SK-N-SH treated with all-trans-retinoic acid at 6 μM for 48 hours (cell line): ENCODE measurements around the gene NXNL1.

Experiments used
- ATAC-seq: fragments of 200-7000 bp; cut with Tn5 transposase; 3 replicates; pipeline ENCODE4 v1.9.1; 2020; ENCODE audit warnings: mild to moderate bottlenecking, moderate library complexity
- ARNTL ChIP-seq: fragments of 450-650 bp; formaldehyde crosslinking; IDR thresholded peaks from 2 replicates; pipeline ENCODE4 v1.5.0; 2020; ENCODE audit warnings: low read depth, mild to moderate bottlenecking, moderate library complexity, borderline replicate concordance
- BACH2 ChIP-seq: fragments of 250-450 bp; sonication (Bioruptor Pico); IDR thresholded peaks from 2 replicates; pipeline ENCODE4 v1.9.0; 2021; ENCODE audit warnings: mild to moderate bottlenecking, borderline replicate concordance
- CSDC2 ChIP-seq: fragments of 250-450 bp; sonication (Bioruptor Pico); IDR thresholded peaks from 2 replicates; pipeline ENCODE4 v1.5.0; 2020; ENCODE audit warnings: mild to moderate bottlenecking, moderate library complexity
- CSRNP3 ChIP-seq: fragments of 250-450 bp; sonication (Bioruptor Pico); IDR thresholded peaks from 2 replicates; pipeline ENCODE4 v1.5.1; 2021; ENCODE audit warnings: mild to moderate bottlenecking, moderate library complexity
- ESRRG ChIP-seq: fragments of 250-450 bp; sonication (Bioruptor Pico); IDR thresholded peaks from 2 replicates; pipeline ENCODE4 v1.6.1; 2021; ENCODE audit warnings: mild to moderate bottlenecking
- GLIS3 ChIP-seq: fragments of 250-450 bp; sonication (Bioruptor Pico); IDR thresholded peaks from 2 replicates; pipeline ENCODE4 v1.5.0; 2020; ENCODE audit warnings: mild to moderate bottlenecking, moderate library complexity
- ISL1 ChIP-seq: fragments of 250-450 bp; sonication (Bioruptor Pico); IDR thresholded peaks from 2 replicates; pipeline ENCODE4 v2.1.2; 2022; ENCODE audit warnings: mild to moderate bottlenecking, moderate library complexity
- OSR1 ChIP-seq: fragments of 250-450 bp; sonication (Bioruptor Pico); IDR thresholded peaks from 2 replicates; pipeline ENCODE4 v1.8.0; 2022; ENCODE audit warnings: moderate library complexity, mild to moderate bottlenecking, inconsistent platforms
- POU6F1 ChIP-seq: fragments of 250-450 bp; sonication (Bioruptor Pico); IDR thresholded peaks from 2 replicates; pipeline ENCODE4 v1.8.0; 2021; ENCODE audit warnings: low read depth, mild to moderate bottlenecking, moderate library complexity, borderline replicate concordance
- PPARA ChIP-seq: fragments of 250-450 bp; sonication (Bioruptor Pico); IDR thresholded peaks from 2 replicates; pipeline ENCODE4 v1.5.0; 2020; ENCODE audit warnings: mild to moderate bottlenecking, borderline replicate concordance
- RARB ChIP-seq: fragments of 250-450 bp; sonication (Bioruptor Pico); IDR thresholded peaks from 2 replicates; pipeline ENCODE4 v1.8.0; 2021; ENCODE audit warnings: mild to moderate bottlenecking, moderate library complexity
- SNAI2 ChIP-seq: fragments of 250-450 bp; sonication (Bioruptor Pico); IDR thresholded peaks from 2 replicates; pipeline ENCODE4 v1.5.0; 2020; ENCODE audit warnings: mild to moderate bottlenecking, moderate library complexity
- TCF4 ChIP-seq: fragments of 250-450 bp; sonication (Bioruptor Pico); IDR thresholded peaks from 2 replicates; pipeline ENCODE4 v1.8.0; 2021; ENCODE audit warnings: mild to moderate bottlenecking, moderate library complexity, borderline replicate concordance
- TOX ChIP-seq: fragments of 250-450 bp; sonication (Bioruptor Pico); IDR thresholded peaks from 2 replicates; pipeline ENCODE4 v1.8.0; 2021; ENCODE audit warnings: mild to moderate bottlenecking, moderate library complexity, borderline replicate concordance
- ZC3H10 ChIP-seq: fragments of 250-450 bp; sonication (Bioruptor Pico); IDR thresholded peaks from 2 replicates; pipeline ENCODE4 v1.5.1; 2021; ENCODE audit warnings: mild to moderate bottlenecking, moderate library complexity
- ZFP3 ChIP-seq: fragments of 250-450 bp; sonication (Bioruptor Pico); IDR thresholded peaks from 2 replicates; pipeline ENCODE4 v1.5.0; 2020; ENCODE audit warnings: mild to moderate bottlenecking, moderate library complexity
- ZFP30 ChIP-seq: fragments of 450-650 bp; formaldehyde crosslinking; IDR thresholded peaks from 2 replicates; pipeline ENCODE4 v1.5.0; 2022; ENCODE audit warnings: mild to moderate bottlenecking, moderate library complexity
- ZNF565 ChIP-seq: fragments of 450-650 bp; formaldehyde crosslinking; conservative IDR thresholded peaks from 2 replicates; pipeline ENCODE4 v1.5.0; 2020; ENCODE audit warnings: low read depth, mild to moderate bottlenecking, moderate library complexity
- ZNF8 ChIP-seq: fragments of 450-650 bp; formaldehyde crosslinking; IDR thresholded peaks from 2 replicates; pipeline ENCODE4 v1.5.0; 2020; ENCODE audit warnings: mild to moderate bottlenecking, moderate library complexity
- TF ChIP-seq, protein P1 (sequence below): fragments of 250-450 bp; sonication (Bioruptor Pico); IDR thresholded peaks from 2 replicates; pipeline ENCODE4 v1.5.1; 2020; ENCODE audit warnings: low read depth, mild to moderate bottlenecking, moderate library complexity
- TF ChIP-seq, protein P2 (sequence below): fragments of 250-450 bp; sonication (Bioruptor Pico); IDR thresholded peaks from 2 replicates; pipeline ENCODE4 v1.8.0; 2020; ENCODE audit warnings: mild to moderate bottlenecking, moderate library complexity, borderline replicate concordance
- TF ChIP-seq, protein P3 (sequence below): fragments of 250-450 bp; sonication (Bioruptor Pico); IDR thresholded peaks from 2 replicates; pipeline ENCODE4 v1.5.0; 2020; ENCODE audit warnings: mild to moderate bottlenecking, moderate library complexity

NXNL1 gene

DNA sequence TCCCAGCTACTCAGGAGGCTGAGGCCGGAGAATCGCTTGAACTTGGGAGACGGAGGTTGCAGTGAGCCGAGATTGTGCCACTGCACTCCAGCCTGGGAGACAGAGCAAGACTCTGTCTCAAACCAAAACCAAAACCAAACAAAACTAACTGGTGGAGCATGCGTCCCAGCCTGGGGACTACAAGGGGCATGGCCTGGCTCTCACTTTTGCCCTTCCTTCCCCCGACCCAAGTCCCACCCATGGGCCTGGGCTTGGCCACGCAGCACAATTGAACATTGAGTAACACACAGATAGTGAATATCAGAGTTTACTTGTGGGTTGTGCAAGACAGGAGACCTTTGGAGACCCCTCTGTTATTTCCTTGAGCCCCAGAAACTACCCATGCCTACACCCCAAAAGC lies 25.5 kb downstream of the NXNL1 start (continued):
- TF ChIP-seq, protein P1, sequence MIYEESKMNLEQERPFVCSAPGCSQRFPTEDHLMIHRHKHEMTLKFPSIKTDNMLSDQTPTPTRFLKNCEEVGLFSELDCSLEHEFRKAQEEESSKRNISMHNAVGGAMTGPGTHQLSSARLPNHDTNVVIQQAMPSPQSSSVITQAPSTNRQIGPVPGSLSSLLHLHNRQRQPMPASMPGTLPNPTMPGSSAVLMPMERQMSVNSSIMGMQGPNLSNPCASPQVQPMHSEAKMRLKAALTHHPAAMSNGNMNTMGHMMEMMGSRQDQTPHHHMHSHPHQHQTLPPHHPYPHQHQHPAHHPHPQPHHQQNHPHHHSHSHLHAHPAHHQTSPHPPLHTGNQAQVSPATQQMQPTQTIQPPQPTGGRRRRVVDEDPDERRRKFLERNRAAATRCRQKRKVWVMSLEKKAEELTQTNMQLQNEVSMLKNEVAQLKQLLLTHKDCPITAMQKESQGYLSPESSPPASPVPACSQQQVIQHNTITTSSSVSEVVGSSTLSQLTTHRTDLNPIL (CRISPR knock-in tag) = no peak
- no peak for TF ChIP-seq OSR1
- no peak for TF ChIP-seq POU6F1
- TF ChIP-seq GLIS3 (CRISPR knock-in tag) = no peak
- TF ChIP-seq ZFP3 (CRISPR knock-in tag) = no peak
- no peak for TF ChIP-seq ISL1 (CRISPR knock-in tag)
- TF ChIP-seq ZFP30 (CRISPR knock-in tag) = no peak
- no peak for TF ChIP-seq SNAI2 (CRISPR knock-in tag)
- no peak for TF ChIP-seq PPARA
- no peak for TF ChIP-seq ARNTL

- ATAC-seq = no peak
Measured at GRCh38 chr19:17431417-17431816, 29.3 kb downstream of the NXNL1 start.

DNA sequence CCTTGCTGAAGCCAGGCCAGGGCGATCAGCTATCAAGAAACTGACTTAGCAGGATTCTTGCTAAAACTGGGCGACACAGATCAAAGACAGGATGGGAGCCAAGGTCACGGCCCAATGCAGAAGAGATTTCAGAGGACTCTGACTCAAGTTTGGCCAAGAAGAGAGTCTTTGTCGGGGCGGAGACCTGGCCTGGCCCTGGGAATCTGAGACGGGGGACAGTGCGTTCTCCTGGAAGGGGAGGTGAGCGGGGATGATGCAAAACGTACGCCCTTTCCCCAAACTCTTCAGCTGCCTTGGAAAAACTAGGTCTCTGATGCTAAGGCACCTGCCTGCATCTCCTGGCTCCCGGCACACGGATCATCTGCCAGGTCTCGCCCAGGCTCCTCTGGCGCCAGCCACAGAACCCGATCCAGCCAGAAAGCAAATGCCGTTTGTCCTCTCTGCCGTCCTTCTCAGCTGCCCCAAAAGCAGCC lies 31.0 kb downstream of the NXNL1 start:
- ATAC-seq = no peak; the same call in 2 of the 3 replicates
- TF ChIP-seq OSR1 (no peak), GLIS3 (CRISPR knock-in tag) (no peak), TCF4 (no peak)
- TF ChIP-seq, all 23 proteins: peak for 0

More at GRCh38 chr19:17431417-17431816, 29.3 kb downstream of the NXNL1 start:
- TF ChIP-seq PPARA = no peak
- no peak for TF ChIP-seq ZC3H10 (CRISPR knock-in tag)
- no peak for TF ChIP-seq OSR1
- TF ChIP-seq, protein P1 (CRISPR knock-in tag) = no peak

DNA sequence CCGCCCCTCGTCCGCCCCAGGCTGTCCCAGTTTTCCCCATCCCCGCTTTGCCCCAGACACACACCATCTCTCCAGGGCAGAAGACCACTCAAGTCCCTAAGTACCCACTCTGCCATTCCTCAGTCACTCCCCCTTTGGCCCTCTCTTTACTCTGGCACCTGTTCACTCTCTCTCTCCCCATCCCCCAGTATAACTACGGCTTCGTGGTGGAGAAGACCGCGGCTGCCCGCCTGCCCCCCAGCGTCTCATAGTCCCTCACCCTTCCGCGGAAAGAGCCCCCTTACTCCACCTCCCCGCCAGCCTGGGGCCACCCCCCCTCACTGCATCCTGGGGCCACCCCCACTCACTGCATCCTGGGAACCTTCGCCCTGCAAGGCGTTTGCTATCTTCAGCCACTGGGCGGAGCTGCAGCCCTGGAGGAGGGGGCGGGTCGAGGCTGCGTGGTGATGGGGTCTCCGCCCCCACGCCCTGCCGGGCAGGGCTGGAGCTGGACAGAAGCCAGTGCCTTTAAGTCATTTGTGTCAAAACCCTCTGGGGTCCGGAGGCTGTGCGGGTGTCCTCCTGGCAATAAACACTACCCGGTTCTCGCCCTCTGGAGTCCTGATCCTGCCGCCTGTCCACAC lies 35.9 kb downstream of the NXNL1 start:
- ATAC-seq = peak; percentile 66
- TF ChIP-seq ZNF565 (CRISPR knock-in tag) (no peak), ZC3H10 (CRISPR knock-in tag) (no peak), TOX (CRISPR knock-in tag) (no peak), GLIS3 (CRISPR knock-in tag) (no peak), CSDC2 (CRISPR knock-in tag) (no peak), ESRRG (CRISPR knock-in tag) (no peak), ZFP3 (CRISPR knock-in tag) (no peak)
- TF ChIP-seq, protein P2, sequence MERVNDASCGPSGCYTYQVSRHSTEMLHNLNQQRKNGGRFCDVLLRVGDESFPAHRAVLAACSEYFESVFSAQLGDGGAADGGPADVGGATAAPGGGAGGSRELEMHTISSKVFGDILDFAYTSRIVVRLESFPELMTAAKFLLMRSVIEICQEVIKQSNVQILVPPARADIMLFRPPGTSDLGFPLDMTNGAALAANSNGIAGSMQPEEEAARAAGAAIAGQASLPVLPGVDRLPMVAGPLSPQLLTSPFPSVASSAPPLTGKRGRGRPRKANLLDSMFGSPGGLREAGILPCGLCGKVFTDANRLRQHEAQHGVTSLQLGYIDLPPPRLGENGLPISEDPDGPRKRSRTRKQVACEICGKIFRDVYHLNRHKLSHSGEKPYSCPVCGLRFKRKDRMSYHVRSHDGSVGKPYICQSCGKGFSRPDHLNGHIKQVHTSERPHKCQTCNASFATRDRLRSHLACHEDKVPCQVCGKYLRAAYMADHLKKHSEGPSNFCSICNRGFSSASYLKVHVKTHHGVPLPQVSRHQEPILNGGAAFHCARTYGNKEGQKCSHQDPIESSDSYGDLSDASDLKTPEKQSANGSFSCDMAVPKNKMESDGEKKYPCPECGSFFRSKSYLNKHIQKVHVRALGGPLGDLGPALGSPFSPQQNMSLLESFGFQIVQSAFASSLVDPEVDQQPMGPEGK (CRISPR knock-in tag) = peak; percentile 45; the same call in 1 of the 2 replicates
- TF ChIP-seq, all 23 proteins: peak for 1

- TF ChIP-seq ZNF565 (CRISPR knock-in tag) (no peak), BACH2 (CRISPR knock-in tag) (no peak), CSRNP3 (CRISPR knock-in tag) (no peak), ZNF8 (no peak), SNAI2 (CRISPR knock-in tag) (no peak), ZFP3 (CRISPR knock-in tag) (no peak), ZC3H10 (CRISPR knock-in tag) (no peak), RARB (CRISPR knock-in tag) (no peak)
- TF ChIP-seq, protein P3, sequence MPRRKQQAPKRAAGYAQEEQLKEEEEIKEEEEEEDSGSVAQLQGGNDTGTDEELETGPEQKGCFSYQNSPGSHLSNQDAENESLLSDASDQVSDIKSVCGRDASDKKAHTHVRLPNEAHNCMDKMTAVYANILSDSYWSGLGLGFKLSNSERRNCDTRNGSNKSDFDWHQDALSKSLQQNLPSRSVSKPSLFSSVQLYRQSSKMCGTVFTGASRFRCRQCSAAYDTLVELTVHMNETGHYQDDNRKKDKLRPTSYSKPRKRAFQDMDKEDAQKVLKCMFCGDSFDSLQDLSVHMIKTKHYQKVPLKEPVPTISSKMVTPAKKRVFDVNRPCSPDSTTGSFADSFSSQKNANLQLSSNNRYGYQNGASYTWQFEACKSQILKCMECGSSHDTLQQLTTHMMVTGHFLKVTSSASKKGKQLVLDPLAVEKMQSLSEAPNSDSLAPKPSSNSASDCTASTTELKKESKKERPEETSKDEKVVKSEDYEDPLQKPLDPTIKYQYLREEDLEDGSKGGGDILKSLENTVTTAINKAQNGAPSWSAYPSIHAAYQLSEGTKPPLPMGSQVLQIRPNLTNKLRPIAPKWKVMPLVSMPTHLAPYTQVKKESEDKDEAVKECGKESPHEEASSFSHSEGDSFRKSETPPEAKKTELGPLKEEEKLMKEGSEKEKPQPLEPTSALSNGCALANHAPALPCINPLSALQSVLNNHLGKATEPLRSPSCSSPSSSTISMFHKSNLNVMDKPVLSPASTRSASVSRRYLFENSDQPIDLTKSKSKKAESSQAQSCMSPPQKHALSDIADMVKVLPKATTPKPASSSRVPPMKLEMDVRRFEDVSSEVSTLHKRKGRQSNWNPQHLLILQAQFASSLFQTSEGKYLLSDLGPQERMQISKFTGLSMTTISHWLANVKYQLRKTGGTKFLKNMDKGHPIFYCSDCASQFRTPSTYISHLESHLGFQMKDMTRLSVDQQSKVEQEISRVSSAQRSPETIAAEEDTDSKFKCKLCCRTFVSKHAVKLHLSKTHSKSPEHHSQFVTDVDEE (CRISPR knock-in tag) = no peak
Measured at GRCh38 chr19:17423429-17424208, 37.1 kb downstream of the NXNL1 start.

More at GRCh38 chr19:17423429-17424208, 37.1 kb downstream of the NXNL1 start:
- ATAC-seq = no peak
